Iris pigment epithelial cell (primary cell): ENCODE results near the gene SPATA2L.
A peak's percentile ranks its signal among the peaks of the same experiment; 100 is the strongest.
"Not testable (repeated sequence)": the region's sequence is repeated elsewhere in the genome, so short reads cannot be mapped to it uniquely, and the experiment has no call there.

ENCODE experiments used
- DNase-seq: peaks from one replicate; pipeline ENCODE4 v3.0.0-alpha.2; 2011; ENCODE audit warnings: low read depth

SPATA2L gene

GRCh38 chr16:89707695-89708094, 6.2 kb upstream of the SPATA2L start:
- DNase-seq, result no peak

- no peak for DNase-seq
Measured at GRCh38 chr16:89706518-89707260, 5.2 kb upstream of the SPATA2L start.

GRCh38 chr16:89705006-89705405, 3.5 kb upstream of the SPATA2L start:
- DNase-seq, result no peak

GRCh38 chr16:89704281-89704680, 2.8 kb upstream of the SPATA2L start:
- DNase-seq, result no peak

GRCh38 chr16:89700649-89701424, 668 bp downstream of the SPATA2L start:
- peak; percentile 51 for DNase-seq

- peak; percentile 97 for DNase-seq
Measured at GRCh38 chr16:89700100-89700648, 1.3 kb downstream of the SPATA2L start.

GRCh38 chr16:89699629-89700099, 1.8 kb downstream of the SPATA2L start:
- not testable (repeated sequence) for DNase-seq

- not testable (repeated sequence) for DNase-seq
Measured at GRCh38 chr16:89698717-89699116, 2.8 kb downstream of the SPATA2L start.

GRCh38 chr16:89697616-89698331, 3.7 kb downstream of the SPATA2L start:
- no peak for DNase-seq

GRCh38 chr16:89697161-89697615, 4.3 kb downstream of the SPATA2L start:
- no peak for DNase-seq

GRCh38 chr16:89696670-89697128, 4.8 kb downstream of the SPATA2L start:
- DNase-seq, result no peak

GRCh38 chr16:89695875-89696669, 5.4 kb downstream of the SPATA2L start:
- no peak for DNase-seq

GRCh38 chr16:89695086-89695874, 6.2 kb downstream of the SPATA2L start:
- DNase-seq, result no peak

GRCh38 chr16:89694784-89695085, 6.8 kb downstream of the SPATA2L start:
- not testable (repeated sequence) for DNase-seq

- no peak for DNase-seq
Measured at GRCh38 chr16:89693931-89694783, 7.3 kb downstream of the SPATA2L start.

GRCh38 chr16:89693289-89693731, 8.2 kb downstream of the SPATA2L start:
- DNase-seq, result no peak

GRCh38 chr16:89691986-89692569, 9.4 kb downstream of the SPATA2L start:
- DNase-seq, result no peak

- no peak for DNase-seq
Measured at GRCh38 chr16:89691231-89691985, 10.1 kb downstream of the SPATA2L start.
